NCI-H1048 (cell line): ENCODE results near the gene PTPRN2.
"Not testable (repeated sequence)": the region's sequence is repeated elsewhere in the genome, so short reads cannot be mapped to it uniquely, and the experiment has no call there.

ENCODE experiments used
- DNase-seq: peaks from one replicate; lab custom pipeline; 2025; lab: John Stamatoyannopoulos, UW

Gene PTPRN2

DNA sequence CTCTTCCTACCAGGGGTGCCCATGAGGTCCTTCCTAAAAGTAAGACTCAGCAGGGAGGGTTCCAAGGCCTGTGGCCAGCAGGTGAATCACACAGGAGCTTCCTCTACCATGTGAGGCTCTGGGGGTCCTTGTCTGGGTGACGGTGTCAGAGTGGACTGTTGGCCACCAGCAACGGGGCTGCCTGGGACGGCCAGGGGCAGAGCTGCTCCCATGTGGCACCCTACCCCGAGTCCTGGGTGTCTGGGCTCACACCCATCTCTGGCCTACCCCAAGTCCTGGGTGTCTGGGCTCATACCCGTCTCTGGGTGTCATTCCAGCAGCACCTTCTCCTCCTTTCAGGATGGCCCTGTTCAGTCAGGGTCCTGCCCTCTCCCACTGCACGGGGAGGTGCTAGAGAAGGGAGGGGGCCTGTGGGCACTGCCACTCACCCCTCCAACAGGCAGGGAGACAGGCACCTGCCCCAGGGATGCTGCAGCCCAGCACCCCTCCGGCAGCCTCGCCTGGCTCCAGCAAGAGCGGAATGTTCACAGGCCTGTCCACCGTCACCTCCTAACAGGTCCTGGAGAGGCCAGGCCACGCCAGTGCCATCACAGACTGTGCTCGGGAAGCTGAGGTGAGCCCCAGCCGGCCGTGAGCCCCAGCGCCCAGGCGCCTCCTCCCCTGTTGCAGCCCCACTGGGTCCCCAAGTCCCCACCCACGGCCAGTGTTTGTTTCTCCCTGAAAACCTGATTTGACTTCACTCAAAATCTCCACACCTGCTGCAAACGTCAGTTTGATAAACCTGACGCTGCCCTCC, 143.7 kb downstream of the PTPRN2 start:
- no peak for DNase-seq

DNA sequence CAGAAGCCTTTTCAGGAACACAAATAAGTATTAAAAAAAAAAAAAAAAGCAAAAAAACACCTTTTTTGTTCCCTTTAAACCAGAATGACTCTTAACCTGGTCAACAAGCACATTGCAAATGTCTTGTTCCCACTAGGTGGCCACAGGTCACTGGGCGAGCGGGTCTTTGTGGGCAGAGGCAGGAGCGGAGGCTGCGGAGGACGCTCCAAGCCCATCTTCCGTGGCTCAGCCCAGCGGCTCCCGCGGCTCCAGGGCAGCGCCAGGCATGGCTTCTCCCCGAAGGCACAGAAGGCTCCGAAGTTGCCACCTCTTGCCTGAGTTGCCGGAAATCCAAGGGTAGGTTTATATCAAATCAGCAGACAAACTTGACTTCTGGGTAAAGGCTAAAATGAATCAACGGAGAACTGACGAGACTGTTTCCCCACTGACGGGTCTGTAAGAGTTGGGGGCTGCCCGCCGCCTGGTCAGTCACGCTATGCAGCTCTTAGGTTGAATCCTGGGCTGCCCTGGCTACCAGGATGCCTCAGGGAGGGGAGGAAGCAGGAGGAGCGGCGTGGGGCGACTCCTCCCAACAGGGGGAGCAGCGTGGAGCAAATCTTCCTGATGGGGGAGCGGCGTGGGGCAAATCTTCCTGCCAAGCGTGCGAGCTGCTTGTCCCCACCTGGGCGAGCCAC, 144.5 kb downstream of the PTPRN2 start:
- no peak for DNase-seq

DNA sequence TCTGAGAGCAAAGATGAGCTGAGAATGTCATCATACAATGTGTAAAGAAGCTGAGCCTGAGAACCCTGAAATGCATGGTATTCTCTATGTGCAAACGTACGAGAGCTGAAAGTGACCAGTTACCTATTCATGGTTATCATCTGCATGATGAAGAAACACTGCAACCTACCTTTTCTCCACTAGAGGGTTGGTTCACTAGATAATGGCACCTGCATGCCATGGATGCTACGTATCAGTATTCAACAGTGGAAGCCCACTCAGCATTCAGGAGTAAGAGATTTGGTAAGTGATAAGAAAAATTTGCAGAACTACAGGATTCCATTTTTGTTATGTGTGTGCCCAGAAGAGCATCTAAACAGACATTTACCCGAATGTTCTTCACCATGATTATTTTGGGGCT, 145.4 kb downstream of the PTPRN2 start:
- no peak for DNase-seq

DNA sequence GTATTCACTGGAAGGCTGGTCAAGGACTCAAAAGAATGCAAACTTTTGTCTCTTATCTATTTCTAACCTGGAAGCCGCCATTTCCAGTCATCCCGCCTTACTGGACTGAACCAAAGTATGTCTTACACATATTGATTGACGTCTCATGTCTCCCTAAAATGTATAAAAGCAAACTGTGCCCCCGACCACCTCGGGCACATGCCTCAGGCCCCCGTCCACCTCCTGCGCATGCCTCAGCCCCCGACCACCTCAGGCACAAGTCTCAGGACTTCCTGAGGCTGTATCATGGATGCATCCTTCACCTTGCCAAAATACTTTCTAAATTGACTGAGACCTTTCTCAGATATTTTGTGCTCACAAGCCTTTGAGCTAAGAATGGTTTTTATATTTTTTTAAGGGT, 148.6 kb downstream of the PTPRN2 start:
- no peak for DNase-seq

DNA sequence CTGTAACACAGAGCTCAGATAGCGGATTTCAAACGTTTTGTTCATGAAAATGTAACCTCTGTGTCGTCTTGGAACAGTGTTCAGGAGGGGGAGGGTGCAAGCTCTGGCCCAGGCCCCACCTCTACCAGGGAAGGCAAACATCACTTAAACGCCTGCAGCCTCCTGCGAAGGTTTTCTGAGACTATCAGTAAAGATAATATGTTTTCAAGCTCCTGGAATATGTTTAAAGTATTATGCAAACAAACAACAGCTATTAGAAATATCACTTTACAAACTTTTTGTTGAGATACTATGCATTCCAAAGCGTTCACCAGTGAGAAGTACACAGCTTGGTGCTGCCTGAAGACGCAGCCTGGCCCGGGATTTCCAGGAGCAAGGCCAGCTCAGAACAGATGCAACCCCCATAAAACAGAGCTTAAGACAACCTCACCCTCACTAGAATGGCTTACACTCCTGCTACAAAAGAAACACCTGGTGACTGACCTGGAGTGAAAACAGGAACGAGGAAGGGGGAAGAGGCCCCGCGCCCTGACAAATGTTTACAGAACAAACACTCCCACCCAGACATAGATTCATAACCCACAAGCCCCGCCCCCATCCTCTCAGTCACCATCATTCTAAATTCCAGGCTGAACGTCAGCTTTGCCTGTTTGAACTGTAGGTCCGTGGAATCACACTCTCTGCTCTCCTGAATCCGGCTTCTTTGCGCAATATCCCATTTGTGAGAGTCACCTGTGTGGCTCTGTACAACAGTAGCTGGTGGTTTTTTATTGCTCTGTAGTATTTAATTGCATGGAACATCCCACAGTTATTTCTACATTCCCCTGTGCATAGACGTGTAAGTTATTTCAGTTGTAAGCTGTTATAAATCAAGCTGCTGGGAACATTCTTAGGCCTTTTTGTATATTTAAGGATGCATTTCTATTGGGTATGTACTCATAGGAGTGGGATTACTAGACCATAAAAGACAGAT, 155.0 kb downstream of the PTPRN2 start:
- no peak for DNase-seq

DNA sequence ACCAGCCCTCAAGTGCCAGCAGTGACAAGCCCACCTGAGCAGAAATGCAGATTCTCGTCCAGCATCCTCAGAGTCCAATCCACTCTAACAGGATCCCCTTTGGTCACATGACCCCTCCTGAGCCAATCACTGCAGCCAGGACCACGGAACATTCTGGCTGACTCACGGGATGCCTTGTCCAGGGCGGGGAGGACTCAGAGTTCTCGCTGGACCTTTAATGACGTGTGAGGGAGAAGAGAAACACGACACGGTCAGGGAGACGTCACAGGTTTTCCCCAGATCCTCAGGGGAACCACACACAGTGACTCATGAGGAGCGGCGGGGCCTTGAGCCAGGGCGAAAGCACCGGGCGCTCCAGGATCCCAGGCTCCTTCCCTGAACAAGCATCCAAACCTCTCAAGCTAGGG, 155.7 kb downstream of the PTPRN2 start:
- no peak for DNase-seq

DNA sequence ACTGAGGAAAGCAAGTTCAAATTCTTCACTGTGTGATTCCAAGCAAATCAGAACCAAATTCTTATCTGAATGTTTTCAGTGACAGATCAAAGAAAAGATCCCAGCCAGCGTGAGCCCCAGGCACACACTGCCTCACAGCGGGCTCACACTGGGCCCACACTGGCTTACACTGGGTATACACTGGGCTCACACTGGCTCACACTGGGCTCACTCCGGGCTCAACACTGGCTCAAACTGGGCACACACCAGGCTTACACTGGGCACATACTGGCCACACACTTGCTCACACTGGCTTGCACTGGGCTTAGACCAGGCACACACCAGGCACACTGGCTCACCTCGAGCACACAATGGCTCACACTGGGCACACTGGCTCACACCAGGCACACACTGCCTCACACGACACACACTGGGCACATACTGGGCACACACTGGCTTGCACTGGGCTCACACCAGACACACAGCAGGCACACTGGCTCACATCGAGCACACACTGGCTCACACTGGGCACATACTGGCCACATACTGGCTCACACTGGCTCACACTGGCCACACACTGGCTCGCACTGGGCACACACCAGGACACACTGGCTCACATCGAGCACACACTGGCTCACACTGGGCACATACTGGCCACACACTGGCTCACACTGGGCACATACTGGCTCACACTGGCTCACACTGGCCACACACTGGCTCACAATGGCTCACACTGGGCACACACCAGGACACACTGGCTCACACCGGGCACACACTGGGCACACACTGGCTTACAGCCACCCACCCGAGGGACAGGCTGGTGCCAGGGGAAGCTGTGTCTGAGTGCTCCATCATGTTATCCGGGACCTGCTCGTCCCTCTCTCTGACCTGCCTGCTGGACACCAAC, 156.3 kb downstream of the PTPRN2 start:
- no peak for DNase-seq

DNA sequence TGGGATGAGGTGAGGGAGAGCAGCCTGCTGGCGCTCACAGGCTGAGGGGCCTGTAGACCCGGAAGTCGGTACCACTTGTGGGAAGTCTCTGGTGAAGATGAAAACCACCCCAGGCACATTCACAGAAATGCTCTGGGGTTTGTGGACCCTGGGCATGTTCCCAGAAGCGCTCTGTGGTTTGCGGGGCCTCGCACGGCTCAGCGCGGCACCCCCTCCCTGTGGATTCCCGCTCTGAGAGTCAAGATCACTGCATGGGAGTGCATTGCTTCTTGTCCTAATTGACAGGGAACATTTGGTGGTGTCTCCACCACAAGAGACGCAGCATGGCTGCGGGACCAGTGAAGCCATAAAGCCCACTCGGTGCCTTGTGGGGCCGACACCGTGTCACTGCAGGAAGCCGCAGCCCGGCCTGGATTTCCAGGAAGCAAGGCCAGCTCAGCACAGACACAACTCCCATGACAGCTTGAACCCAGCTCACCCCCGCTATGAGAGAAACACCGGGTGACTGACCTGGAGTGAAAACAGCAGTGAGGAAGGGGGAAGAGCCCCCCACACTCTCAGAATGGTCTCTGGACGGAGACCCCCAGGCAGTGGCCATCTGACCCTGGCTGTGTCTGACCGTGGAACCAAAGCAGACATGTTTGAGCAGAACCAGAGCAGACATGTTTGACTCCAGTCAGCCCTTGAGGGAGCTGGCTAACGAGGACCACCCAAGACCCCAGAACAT, 157.2 kb downstream of the PTPRN2 start:
- no peak for DNase-seq

DNA sequence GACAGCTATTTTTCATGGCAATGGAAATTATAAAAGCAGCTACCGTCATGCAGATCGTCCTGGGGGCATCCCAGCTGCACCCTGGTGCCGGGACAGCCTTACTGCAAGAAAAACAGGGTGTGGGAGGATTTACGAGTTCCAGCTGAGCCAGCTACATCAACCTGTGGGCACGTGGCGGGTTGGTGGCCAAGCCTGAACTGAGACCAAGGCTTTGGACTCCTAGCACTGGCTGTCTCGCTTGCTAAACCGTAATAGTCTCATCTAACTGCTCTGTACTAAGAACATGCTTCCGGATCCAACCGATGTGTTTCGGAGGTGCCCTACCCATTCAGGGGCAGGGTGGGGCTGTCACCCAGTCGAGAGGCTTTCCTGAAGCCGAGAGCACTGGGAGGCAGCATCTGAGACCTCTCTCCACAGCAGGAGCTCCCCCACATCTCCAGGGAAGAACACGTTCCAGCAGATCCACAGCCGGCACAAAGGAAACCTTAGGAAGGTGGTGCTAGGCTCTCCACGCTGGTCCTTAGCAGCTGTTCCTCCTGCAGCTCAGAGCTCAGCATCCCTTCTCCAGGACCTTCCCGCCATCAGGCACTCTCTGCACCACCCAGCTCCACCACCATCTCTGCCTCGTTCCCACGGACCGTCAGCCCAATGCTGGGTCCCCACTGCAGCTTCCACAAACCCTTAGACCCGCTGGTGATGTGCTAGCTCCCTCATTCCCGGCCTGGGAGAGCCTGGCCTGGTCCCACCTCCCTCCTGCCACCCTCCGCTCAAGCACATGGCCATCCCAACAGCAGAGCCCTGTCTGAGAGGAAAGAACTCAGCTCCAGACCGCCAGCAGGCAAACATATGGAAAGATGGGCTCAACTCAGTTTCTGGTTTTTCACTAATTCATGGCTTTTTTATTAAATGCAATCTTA, 158.5 kb downstream of the PTPRN2 start:
- DNase-seq: no peak

DNA sequence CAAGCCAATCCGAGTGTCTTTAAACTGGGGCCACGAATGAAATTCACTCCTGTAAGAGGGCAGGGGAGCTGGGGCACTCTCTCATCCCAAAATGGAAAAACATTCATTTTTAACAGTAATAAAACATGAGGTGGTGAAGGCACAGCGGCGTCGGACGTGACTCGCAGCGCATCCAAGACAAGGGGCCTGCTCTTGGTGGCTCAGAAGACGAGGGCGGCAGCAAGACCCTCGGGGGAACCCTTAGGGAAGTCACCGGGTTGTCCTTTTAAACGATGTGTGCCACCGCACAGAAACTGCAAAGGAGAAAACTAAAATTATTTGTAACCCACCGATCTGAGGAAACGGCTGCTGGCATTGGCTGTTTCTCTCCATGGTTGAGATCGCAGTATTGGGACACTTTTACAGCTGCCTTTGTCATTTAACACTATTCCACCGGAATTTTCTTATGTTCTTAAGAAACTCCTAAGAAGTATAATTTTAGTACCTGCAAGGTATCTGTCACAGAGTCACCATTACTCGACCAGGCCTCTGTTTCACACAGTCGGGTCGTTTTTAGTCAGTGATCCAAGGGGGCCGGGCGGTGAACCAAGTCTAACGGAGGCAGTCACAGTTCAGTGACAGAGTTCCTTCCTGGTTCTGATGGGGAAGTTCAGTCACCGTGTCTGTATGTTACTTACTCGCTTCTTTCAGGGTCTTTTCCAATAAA, 159.3 kb downstream of the PTPRN2 start:
- DNase-seq: no peak

DNA sequence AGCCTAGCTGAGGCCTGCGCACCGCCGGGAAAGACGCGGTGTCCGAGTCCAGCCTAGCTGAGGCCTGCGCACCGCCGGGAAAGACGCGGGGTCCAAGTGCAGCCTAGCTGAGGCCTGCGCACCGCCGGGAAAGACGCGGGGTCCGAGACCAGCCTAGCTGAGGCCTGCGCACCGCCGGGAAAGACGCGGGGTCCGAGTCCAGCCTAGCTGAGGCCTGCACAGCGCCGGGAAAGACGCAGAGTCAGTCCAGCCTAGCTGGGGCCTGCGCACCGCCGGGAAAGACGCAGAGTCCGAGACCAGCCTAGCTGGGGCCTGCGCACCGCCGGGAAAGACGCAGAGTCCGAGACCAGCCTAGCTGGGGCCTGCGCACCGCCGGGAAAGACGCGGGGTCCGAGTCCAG, 161.9 kb downstream of the PTPRN2 start:
- DNase-seq: not testable (repeated sequence)

DNA sequence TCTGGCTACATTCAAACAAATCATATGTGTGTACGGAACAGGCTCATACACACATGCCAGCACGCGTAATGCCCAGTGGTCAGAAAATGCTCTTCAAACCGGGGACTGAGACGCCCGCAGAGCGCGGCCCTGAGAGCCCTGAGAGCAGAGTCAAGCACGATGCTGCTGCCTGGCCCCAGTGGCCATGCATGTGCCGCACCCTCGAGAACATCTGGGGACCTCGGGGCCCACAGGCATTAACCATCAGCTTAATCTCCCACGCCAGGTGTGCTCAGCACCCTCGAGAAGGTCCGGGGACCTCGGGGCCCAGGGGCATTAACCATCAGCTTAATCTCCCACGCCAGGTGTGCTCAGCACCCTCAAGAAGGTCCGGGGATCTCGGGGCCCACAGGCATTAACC, 163.1 kb downstream of the PTPRN2 start:
- no peak for DNase-seq

DNA sequence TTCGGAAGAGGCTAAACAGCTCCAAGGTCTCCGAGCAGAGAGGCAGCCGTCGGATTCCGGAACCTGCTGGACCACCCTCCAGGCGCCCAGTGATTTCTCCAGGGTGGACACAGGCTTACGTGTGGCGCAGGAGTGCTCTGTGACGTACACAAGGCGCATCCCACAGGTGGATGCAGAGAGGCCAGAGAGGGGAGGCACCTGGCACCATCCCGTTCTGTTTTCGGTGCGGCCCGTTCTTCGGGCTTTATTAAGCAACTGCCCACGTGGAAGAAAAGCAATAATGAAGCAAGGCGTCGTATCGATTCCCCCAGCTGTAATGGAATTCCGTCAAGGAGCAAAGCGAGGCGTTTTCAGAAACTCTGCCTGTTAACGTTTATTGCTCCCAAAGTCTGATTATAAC, 163.6 kb downstream of the PTPRN2 start:
- no peak for DNase-seq

DNA sequence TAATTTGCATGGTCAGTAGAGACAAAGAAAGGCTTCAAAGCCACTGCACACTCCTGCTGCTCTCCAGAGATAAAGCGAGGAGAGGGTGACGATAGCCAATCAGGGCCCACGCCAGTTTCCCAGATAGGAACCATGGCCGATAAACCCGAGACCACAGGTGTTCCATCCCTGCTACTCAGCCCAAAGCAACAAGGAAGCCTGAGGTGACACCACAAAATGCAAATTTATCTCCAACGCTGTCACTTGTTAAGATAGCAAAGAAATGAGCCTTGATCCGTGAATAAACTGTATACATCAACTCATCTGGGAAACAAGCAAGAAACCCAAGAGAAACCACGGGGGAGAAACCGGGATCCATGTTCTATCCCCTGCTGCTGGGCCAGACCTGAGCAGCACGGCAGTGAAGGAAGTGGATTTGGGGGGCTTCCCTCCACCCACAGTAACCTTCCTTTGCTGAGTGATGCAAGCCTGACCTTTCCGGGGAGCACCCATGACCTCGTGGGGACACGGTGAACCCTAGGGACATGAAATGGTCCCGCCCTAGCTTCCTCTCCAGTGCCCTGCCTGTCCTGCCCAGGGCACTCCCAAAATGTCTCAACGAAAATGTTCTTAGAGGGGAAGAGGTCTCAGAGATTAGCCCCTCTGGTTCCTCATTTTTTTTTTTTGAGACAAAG, 164.6 kb downstream of the PTPRN2 start:
- no peak for DNase-seq

DNA sequence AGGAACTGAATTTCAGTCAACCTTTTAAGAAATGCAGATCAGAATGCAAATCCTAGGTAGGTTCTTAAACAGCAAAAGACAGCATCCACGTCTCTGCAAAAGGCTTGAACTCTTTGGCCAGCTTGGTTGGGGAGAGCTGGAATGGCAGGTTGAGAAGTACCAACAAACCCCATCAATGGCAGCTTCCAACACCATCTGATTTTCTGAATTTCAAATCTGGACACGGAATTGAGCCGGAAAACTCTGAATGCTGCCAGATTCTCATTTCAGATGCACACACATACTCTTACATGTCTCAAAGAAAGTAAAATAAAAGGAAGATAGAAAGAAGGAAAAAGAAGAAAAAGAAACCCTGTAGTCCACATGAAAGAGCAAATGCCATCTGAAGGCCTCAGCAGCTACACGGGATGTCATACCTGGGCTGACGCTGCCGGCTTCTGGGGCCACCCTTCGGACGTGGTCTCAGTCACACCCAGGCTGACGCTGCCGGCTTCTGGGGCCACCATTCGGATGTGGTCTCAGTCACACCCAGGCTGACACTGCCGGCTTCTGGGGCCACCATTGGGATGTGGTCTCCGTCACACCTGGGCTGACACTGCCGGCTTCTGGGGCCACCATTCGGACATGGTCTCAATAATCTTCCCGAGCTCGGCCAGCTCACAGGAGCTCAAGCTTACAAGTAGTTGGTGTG, 165.3 kb downstream of the PTPRN2 start:
- no peak for DNase-seq

DNA sequence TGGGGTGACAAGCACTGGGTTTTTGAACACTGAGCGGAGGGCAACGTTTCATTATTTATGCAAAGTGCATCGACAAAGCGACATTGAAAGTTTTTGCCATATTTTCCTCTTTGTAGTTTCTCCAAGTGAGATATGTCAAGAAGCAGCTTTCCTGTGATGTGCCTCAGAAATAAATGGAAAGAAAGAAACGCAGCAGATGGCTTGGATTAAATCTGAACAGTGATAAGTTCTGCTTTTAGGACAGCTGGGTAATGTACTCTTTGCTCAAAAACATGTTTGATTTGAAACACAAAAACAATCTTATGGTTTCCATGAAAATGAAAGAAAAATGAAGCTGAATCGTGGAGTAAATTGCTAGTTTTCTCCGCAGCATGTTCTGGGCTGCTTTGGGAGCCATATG, 166.3 kb downstream of the PTPRN2 start:
- DNase-seq: no peak

DNA sequence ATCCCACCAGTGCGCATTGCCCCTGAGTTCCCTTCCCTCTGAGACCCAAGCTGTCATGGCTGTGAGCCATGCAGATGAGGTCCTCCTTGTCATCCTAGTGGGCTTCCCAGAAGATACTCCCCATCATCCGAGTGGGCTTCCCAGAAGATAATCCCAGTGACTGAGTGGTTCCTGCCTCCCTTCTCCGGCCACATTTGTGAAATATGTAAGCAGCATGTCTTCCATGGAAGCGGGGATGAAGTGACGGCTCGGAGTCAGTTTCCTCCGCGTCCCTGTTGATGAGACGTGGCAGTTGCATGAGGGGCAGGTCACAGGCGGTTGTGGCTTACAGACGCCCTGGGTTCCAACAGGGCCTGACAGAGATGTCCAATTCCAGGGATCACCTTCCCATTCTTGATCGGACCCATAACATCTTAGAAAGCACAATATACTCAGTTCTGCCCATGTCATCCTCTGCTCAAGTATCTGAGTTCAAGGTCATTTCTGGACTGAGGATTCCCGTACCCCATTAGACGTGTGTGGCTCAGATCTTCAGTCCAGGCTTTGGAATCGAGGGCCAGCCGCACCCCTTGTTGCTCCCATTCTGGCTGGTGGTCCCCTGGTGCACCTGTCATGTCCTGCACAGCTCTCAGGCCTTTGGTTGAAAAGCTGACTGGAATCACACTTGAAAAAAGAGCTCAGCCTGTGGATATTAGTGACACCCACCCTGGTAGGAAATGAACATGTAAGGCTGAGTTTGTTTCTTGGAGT, 166.9 kb downstream of the PTPRN2 start:
- DNase-seq: no peak
